ENCODE measurements around the gene ERO1B.

Gene ERO1B

DNA sequence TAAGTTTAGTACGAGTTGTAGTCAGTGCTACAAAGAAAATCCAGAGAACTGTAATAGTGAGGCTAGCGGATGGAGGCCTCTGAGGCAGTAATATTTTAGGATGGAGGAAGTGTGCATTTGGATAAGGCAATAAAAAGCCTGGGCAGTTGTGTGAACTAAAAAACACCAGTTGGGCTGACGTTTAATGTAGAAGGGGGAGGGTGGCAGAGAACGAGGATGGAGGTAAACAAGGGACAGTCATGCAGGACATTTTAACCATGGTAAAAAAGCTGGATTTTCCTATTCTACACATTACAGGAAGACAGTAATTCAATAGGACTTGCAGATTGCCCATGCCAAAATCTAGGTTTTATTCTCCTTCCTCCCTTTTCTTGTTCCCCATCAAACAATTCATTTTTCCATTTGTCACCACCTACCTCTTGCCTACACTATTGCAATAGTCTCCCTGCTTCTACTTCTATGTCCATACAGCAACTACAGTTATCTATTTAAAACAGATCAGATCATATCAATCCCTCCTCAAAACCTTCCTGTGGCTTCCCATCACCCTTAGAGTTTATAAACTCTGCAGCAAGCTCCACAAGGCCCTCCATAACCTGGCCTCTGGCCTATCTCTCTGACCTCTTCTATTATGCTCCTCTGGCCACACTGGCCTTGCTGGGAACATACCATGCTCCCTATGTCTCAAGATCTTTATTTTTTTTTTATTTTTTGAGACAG lies 27.7 kb downstream of the ERO1B start:
- no peak for DNase-seq (ENCODE audit: low read depth in 2 of 2)

GRCh38 chr1:236253119-236253518 lies 28.6 kb downstream of the ERO1B start:
- no peak for DNase-seq (ENCODE audit: low read depth in 2 of 2)

DNA sequence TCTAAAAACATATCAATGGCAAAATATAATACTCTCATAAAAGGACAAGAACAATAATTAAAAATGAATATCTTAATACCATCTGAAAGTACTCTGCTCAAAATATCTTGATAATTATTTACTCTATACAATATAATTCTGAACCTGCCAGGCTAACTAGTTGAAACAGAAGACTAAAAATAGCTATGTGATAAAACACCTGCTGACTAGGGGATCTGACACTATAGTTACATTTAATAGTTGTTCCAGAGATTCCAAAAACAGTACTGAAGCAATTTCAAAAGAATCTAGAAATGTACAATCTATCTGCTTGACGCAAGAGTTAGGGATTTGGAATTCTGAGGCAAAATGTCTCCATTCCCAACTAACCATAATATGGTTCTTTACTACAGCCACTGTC lies 30.2 kb downstream of the ERO1B start:
- no peak for DNase-seq (ENCODE audit: low read depth in 2 of 2)

DNA sequence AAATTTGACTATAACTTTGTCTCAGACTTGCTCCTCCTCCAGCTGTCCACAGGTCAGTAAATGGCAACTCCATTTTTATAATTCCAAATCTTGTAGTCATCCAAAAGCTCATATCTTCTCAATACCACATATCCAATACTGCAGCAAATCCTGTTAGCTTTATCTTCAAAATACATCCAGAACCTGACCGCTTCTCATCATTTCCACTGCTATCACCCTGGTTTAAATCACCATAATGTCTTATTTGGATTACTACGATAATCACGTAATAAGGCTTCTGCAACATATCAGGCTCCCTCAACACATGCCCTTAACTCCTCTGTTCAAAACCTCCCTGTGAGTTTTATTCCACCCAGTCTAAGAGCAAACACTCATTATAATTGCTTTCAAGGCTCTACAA lies 34.5 kb downstream of the ERO1B start:
- DNase-seq (ENCODE audit: low read depth in 2 of 2) = no peak

DNA sequence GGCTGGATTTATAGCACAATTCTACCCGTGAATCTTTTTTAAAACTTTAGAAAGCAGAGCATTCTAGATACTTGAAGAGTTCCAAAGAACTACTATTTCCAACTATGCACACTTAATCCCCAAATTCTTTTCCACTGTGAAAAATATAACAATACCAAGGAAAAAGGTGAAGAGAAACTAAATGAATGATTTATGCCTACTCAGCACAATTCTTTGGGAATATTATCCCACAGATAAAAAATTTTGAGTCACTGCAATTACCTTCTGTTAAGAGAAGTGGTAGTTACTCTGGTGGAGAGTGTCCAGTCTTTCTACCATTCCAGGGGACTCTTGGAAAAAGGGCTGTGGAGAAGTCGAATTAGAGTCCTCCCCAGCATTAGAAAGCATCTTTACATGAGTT lies 39.2 kb downstream of the ERO1B start:
- DNase-seq (ENCODE audit: low read depth in 2 of 2) = no peak

DNA sequence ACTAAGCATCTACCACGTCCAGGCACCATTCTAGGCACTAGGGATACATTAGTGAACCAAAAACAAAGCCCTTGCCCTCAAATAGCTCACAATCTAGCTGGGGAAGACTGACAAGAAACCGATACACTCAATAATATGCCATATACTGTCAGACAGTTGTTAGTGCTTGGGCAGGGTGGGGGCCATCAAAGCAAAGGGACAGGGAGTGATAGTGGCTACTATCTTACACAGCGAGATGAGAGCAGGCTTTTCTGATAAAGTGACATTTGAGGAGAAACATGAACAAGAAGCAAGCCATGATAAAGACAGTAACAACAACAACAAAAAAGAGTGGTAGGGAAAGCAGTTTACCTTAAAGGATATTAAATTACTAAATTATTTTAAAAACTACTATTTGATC lies 41.1 kb downstream of the ERO1B start:
- DNase-seq (ENCODE audit: low read depth in 2 of 2) = no peak

DNA sequence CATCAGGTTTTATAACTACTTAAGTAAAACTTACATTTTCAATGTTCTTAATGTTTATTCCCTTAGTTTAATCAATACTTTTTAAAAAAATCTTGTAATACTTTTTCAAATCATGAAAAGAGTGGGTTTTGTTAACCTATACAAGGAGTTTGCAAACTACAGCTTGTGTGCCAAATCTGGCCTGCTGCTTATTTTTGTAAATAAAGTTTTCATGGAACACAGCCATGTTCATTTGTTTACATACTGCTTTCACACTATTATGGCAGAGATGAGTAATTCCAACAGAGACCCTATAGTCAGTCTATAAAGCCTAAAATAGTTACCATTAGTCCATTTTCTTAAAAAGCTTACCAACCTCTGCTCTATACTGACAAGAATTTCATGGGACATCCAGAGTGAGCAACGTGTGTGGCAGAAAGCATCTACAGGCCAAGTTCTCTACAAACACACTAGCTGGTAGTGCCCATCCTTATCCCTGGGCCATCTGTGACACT lies 42.6 kb downstream of the ERO1B start:
- no peak for DNase-seq (ENCODE audit: low read depth in 2 of 2)

- DNase-seq (ENCODE audit: low read depth in 2 of 2) = no peak
Measured at GRCh38 chr1:236235116-236235515, 46.6 kb downstream of the ERO1B start.

DNA sequence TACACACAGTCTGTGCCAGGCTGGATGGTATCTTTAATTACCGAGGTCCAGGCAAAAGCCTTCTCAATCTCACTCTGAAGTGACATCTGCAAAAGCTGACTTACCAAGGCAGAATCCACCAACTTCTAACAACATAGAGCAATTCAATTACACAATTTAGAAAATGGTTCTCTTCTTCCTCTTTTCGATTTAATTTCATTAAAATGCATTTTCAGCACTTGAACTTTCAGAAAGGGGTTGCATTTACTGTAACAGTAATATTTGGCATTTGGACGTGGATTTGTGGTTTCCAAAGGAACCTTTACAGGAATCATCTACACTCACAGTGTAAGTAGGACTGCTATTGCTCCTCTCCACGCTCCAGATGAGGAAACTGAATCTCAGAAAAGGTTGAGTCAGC lies 53.3 kb downstream of the ERO1B start:
- DNase-seq (ENCODE audit: low read depth in 2 of 2) = no peak

- DNase-seq (ENCODE audit: low read depth in 2 of 2) = no peak
Measured at GRCh38 chr1:236222632-236223031, 59.1 kb downstream of the ERO1B start.

DNA sequence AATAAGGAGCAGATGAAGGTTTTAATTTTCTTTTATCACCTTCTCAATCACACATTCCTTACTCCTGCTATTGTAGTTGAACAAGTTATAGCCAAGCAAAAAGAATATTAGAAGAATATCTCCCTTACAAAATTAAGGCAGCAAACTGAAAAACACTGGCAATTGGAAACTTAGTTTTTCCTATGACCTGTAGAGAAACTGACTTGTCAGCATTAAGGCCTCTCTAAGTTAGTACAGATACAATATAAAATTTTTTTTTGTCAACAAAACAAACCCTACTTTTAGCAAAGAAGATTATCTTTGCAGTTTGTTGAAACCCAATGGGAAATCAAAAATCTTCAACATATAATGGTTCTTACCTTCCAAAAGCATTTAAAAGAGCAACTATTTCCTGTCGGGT lies 61.3 kb downstream of the ERO1B start:
- DNase-seq (ENCODE audit: low read depth in 2 of 2) = no peak

GRCh38 chr1:236214761-236215160 lies 67.0 kb downstream of the ERO1B start:
- no peak for DNase-seq (ENCODE audit: low read depth in 2 of 2)

DNA sequence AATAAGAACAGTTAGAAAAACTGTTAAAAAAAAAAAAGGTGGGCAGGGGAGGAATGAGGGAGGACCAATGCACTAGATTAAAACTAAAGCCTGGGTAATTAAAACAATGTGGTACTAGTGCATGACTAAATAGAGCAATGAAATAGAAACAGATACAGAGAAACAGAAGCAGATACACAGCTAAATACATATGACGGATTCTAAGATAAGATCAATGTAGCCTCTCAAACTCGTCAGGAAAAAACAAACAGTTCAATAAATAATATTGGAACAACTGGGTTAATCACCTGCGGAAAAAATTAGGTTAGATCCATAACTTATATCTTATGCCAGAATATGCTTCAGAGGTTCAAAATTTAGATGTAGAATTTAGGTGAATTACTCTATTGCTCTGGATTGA lies 68.2 kb downstream of the ERO1B start:
- DNase-seq (ENCODE audit: low read depth in 2 of 2) = no peak

GRCh38 chr1:236211815-236212214 lies 69.9 kb downstream of the ERO1B start:
- no peak for DNase-seq (ENCODE audit: low read depth in 2 of 2)

GRCh38 chr1:236209713-236210112 lies 72.0 kb downstream of the ERO1B start:
- DNase-seq (ENCODE audit: low read depth in 2 of 2) = no peak

GRCh38 chr1:236209185-236209584 lies 72.6 kb downstream of the ERO1B start:
- no peak for DNase-seq (ENCODE audit: low read depth in 2 of 2)

DNA sequence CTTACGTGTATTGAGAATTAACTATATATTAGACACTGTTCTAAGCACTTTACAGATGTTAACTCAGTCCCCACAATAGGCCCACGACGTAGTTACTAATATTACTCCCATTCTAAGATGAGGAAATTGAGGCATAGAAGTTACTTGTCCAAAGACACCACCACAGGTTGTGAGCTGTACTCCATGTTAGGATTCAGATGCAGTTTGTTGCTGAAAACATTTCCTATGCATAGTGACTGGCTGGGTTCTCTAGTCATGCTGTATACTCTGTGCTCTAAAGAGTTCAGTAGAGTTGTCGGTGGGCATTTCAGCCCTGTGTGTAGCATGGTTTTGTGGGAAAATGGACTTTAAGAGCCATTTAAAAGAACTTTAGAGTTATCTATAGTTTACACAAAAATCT lies 74.2 kb downstream of the ERO1B start:
- DNase-seq (ENCODE audit: low read depth in 2 of 2) = no peak

- no peak for DNase-seq (ENCODE audit: low read depth in 2 of 2)
Measured at GRCh38 chr1:236207121-236207520, 74.6 kb downstream of the ERO1B start.

DNA sequence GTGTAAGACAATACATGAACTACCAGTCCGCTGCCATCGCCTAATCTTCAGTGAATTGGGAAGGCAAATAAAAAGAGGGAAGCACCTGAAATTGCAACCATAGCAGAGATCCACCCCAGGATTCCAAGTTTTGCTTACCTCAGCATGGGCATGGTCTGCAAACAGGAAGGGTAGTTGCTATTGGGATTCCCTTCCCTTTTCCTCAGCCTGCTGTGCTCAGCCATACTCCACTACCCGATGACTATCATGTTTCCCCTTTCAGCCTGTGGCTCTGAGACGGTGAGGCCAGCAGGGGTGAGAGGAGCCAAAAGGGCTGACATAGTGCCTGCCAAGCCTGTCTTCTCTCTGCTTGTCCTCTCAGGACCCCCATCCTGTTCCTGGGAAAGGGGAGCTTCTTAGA lies 75.2 kb downstream of the ERO1B start:
- no peak for DNase-seq (ENCODE audit: low read depth in 2 of 2)

- DNase-seq (ENCODE audit: low read depth in 2 of 2) = no peak
Measured at GRCh38 chr1:236204656-236205055, 77.1 kb downstream of the ERO1B start.

DNA sequence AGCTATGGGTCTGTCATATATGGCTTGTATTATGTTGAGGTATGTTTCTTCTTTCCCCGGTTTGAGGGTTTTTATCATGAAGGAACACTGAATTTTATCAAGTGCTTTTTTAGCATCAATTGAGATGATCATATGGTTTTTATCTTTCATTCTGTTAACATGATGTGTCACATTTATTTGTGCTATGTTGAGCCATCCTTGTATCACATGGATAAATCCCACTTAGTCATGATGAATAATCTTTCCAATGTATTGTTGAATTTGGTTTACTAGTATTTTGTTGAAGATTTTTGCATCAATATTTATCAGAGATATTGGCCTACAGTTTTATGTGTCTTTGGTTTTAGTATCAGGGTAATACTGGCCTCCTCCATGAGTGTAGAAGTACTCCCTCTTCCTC lies 77.7 kb downstream of the ERO1B start:
- no peak for DNase-seq (ENCODE audit: low read depth in 2 of 2)

DNA sequence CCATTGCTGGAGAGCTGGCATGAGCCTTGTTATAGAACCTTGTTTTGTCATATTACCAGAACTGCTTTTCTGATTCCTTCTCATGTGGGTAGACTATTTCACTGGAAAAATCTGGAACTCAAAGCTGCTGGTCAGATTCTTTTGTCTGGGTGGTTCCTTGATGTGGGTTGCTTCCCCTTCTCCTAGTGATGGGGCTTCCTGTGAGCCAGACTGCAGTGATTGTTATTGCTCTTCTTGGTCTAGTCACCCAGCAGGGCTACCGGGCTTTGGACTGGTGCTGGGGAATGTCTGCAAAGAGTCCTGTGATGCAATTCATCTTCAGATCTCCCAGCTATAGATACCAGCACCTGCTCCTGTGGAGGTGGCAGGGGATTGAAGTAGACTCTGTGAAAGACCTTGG lies 80.0 kb downstream of the ERO1B start:
- no peak for DNase-seq (ENCODE audit: low read depth in 2 of 2)

DNA sequence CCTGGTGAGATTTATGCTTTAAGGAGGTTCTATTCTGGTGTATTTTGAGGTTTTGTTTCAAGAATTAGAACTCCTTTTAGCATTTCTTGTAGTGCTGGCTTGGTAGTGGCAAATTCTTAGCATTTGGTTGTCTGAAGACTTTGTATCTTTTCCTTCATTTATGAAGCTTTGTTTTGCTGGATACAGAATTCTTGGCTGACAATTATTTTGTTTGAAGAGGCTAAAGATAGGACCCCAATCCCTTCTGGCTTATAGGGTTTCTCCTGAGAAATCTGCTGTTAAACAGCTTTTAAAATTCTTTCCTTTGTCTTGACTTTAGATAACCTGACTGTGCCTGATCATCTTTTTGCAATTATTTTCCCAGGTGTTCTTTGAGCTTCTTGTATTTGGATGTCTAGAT lies 80.8 kb downstream of the ERO1B start:
- DNase-seq (ENCODE audit: low read depth in 2 of 2) = no peak

DNA sequence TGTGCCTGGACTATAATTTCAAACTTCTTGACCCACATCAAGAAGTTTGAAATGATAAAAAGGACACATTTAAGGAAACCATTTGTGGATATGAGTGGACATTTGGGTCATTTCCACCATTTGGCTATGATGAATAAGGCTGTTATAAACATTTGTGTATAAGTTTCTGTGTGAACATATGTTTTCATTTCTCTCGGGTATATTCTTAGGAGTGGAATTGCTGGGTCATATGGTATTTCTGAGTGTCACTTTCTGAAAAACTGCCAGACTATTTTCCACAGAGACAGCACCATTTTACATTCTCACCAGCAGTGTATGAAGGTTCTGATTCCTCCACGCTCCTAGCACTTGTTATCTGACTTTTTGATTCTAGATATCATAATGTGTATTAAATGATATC lies 88.6 kb downstream of the ERO1B start:
- DNase-seq (ENCODE audit: low read depth in 2 of 2) = no peak
